HG03135 (cell line): ENCODE measurements around the gene GUCY1B1.

Source experiments
- ATAC-seq: cut with Tn5 transposase; IDR thresholded peaks from one replicate; pipeline ENCODE4 v1.9.1; 2021; ENCODE audit warnings: mild to moderate bottlenecking, moderate library complexity; ENCODE audit not compliant: unreplicated experiment

GUCY1B1 gene

GRCh38 chr4:155761047-155761446 is 2.2 kb downstream of the GUCY1B1 start:
- ATAC-seq = no peak

DNA sequence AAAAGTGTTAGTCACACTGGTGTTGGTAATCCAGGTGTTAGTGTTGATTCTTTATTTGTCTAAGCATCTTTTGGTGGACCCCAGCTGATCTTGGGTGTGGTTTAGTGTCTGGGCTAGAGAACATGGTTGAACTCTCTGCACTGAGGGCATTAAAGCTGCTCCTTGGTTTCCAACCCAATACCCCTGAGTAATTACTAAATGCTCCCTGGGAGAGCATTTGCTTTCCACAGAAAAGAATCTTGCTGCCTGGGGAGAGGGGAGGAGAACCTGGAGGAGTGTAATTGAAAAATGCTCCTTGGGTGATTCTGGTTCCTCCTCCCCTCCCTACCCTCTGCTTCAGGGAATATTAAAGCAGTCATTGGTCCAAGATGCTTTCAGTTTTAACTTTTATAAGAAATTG is 3.1 kb downstream of the GUCY1B1 start:
- ATAC-seq = no peak

DNA sequence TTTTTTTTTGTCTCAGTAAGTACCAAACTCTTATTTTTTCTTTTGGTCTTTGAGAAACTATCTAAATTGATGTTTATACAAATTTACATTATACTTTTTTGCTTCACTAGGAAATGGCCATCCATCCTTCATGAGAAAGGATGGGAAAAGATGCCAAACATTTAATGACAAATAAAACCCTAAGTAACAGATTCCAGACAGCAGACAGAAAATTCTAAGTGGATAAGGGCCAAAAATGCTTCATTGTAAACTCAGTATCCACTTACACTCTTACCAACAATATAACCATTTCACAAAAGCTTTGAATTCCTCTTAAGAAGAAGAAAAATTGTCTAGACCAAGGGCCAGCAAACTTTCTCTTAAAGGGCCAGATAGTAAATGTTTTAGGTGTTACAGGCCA is 3.5 kb downstream of the GUCY1B1 start:
- no peak for ATAC-seq

DNA sequence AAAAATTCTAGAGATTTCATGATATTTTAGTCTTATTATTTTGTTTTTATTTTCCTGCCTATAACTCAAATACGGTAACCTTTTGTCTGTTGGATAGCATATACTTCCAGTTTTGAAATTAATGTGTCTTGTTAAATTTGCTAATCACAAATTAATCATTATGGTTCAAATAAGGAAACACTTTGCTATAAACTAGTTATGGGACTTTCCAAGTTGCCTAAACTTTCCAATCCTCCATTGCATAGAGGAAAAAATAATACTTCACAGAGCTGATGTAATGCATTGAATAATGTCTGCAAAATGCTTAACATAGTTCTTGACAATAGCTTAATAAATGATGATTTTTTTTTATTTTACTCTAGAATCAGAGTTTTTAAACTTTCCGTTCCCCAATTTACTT is 4.7 kb downstream of the GUCY1B1 start:
- ATAC-seq = no peak

GRCh38 chr4:155765149-155765548 is 6.3 kb downstream of the GUCY1B1 start:
- no peak for ATAC-seq

- ATAC-seq = no peak
These were observed 7.8 kb downstream of the GUCY1B1 start for GRCh38 chr4:155766622-155767021.

DNA sequence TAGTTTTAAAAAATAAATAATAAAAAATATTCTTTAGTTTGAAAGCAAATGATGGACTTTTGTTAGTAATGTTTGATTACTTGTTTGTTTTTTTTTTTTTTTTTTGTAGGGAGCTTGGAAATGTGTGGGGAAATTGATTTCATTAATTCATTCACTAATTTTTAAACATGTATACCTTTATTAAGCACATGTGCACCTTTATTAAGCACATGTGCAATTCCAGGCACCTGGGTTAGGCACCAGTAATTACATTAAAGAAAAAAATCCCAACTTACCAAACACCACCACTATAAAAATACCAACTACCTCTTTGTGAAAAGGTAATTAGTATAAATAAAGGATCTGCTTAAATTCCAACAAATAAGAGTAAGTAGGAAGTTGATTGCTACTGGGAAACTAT is 9.5 kb downstream of the GUCY1B1 start:
- no peak for ATAC-seq

GRCh38 chr4:155769090-155769489 is 10.3 kb downstream of the GUCY1B1 start:
- peak; percentile 79 for ATAC-seq

- no peak for ATAC-seq
These were observed 13.8 kb downstream of the GUCY1B1 start for GRCh38 chr4:155772459-155773195.

DNA sequence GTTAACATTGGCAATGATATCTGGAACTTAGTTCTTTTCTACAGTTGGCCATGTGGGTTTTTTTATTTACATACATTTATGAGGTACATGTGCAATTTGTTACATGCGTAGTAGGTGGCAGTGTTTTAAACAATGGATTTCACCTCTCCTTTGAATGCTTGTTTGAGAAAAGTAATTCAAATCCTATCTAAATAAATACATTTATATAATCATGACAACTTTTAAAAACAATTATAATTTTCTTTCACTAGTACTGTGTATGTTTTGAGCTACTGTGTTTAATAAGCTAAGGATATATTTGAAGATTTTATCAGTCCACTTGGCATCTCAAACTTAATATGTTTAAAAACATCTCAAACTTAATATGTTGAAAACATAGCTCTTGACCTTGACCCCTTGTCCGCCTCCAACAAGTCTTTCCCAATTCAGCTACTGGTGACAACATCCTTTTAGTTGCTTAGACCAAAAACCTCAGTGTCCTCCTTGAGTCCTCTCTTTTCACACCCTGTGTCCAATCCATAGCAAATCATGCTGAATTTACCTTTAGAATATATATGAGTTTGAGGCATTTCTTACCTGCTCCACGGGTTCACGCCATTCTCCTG is 14.5 kb downstream of the GUCY1B1 start:
- no peak for ATAC-seq

DNA sequence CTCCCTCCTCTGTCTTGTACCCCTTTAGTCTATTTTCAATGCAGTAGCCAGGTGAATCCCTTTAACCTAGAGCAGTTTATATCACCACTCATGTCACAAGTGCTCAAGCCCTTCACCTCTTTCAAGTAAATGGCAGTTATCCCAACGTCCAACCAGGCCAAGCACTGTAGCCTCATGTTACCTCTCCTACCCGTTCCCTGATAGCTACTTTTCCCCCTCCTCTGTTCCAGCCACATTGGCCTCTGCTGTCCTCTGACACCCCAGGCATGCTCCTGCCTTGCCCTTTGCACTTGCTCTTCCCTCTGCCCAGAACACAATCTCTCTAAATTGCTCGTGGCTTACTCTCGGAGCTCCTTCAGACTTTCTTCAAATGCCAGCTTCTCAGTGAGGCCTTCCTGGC is 15.2 kb downstream of the GUCY1B1 start:
- no peak for ATAC-seq

- ATAC-seq = no peak
These were observed 19.3 kb downstream of the GUCY1B1 start for GRCh38 chr4:155777971-155778735.

DNA sequence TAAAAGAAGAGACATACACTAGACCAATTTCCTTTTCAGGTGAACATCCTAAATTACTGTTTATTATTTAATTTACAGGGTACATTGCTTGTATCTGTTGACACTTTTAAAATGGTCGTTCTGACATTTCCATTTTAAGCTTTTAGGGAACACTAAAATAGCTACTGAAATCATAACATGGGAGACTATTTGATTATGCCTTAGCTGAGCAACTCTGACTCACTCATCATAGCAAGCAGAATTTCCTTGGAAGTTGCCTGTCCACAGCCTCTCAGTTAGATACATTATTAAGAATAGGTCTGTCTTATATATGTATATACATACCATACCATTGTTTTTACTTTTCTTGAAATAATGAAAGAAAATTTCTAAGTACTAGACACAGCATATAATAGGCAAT is 22.0 kb downstream of the GUCY1B1 start:
- ATAC-seq = no peak

GRCh38 chr4:155781249-155781831 is 22.5 kb downstream of the GUCY1B1 start:
- ATAC-seq = no peak

- ATAC-seq = no peak
These were observed 25.8 kb downstream of the GUCY1B1 start for GRCh38 chr4:155784637-155785036.

GRCh38 chr4:155785828-155786227 is 27.0 kb downstream of the GUCY1B1 start:
- ATAC-seq = no peak

- peak; percentile 94 for ATAC-seq
These were observed 28.4 kb downstream of the GUCY1B1 start for GRCh38 chr4:155787113-155787710.

DNA sequence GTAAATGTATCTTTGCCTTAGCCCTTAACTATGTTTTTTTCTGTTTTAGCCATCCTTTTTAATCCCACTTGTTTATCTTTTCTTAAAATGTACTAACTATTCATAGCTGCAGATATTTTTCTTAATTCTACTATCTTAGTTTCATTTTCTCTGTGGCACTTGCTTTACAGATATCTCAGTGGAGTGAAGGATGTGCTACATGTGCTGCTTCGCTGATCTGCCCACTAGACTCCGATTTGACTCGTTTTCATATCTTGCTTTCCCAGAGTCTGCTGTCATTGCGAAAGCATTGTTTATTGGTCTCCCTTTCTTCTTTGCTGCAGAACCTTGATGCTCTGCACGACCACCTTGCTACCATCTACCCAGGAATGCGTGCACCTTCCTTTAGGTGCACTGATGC is 30.6 kb downstream of the GUCY1B1 start:
- peak; percentile 43 for ATAC-seq

GRCh38 chr4:155789982-155790381 is 31.2 kb downstream of the GUCY1B1 start:
- ATAC-seq = no peak

DNA sequence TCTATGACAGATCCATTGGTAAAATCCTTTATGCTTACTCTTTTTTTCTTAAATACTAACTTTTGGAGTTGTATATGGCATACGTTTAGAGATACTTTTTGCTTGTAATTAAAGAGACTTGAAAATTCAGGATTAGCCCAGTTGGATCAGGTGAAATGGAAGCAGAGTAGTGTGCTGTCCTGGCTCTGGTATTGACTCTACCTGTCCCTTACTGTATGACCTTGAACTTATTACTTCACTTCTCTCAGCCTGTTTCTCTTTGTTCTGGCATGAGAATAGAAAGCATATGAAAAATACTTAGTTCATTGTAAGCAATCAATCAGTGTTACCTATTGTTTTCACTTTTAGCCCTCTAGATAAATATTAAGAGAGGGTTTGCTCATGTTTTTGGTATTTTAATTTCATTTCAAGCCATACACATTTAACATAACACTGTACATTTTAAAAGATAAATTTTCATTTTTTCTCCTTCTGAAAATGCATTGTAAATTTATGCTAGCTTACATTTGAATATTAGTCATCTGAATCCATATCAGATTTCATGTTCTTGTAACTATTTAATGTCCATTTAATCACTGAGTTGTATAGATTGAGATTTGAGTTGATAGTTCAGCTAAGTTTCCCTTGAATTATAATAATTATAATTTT is 35.9 kb downstream of the GUCY1B1 start:
- no peak for ATAC-seq

GRCh38 chr4:155795991-155796390 is 37.2 kb downstream of the GUCY1B1 start:
- peak; percentile 91 for ATAC-seq
